Measurements from ENCODE around the gene CHGA. TPM values are rescaled to one million over a fixed set of nuclear protein-coding genes. Genes with fewer than 3 reads are reported as not detected.

Gene CHGA
- polyA plus RNA-seq, 1 experiment, result not detected

DNA sequence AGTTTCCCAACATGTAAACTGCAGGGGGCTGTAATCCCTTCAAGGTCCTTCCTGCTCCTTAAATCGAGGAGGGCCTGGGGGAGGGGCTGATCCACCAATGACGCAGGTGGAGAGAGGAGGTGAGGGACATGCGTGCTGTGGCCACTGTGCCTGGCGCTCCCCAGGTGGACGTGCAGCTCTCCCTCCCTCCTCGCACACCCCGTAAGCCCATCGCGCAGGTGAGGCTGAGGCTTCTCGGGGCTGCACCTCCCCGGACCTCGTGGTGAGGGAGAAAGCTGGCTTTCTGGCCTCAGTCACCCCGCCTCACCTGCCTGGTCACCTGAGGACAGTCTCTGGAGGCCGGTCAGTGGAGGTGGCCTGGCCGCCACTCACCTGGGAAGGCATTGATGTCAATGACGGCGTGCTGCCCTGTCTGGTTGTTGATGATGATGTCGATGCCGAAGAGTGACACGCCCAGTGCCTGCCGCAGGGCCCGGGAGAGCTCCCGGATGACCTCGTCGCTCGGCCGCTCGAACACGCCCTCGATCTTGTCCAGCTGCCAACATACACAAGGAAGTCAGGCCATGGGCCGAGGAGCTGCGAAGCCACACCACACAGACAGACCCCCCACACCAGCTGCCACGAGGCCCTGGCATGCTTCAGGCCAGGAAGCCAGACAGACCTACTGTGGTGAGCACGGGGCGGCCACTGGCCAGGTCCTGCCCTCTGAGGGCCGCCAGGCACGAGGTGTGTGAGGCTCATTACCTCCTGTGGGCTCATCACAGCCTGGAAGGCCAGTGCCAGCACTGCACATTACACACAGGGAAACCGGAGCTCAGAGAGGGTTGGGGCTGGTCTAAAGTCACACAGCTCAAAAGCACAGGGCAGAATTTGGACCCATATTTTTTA is 23.3 kb downstream of the CHGA start:
- no peak overlapping the region for H3K27ac ChIP-seq (ENCODE audit: low read depth, low read length)
- ChIA-PET POLR2A (no interaction called here), CTCF (interaction anchor here (0.5 to 1.0 kb wide), 3 partner anchors 66 to 261 kb away, joined by 3 to 4 read pairs (median 3); partner anchors contain the start of gene UBR7)
- no peak for DNase-seq (ENCODE audit: low read depth, low spot score)
- H3K4me3 ChIP-seq (ENCODE audit: low read depth, low read length), result no peak overlapping the region
- H3K9me3 ChIP-seq (ENCODE audit: control insufficient read depth, insufficient read depth, low read length), result no peaks in the 10 kb centered on the region; the same call in 1 of the 2 replicates
- TF ChIP-seq, protein P1, sequence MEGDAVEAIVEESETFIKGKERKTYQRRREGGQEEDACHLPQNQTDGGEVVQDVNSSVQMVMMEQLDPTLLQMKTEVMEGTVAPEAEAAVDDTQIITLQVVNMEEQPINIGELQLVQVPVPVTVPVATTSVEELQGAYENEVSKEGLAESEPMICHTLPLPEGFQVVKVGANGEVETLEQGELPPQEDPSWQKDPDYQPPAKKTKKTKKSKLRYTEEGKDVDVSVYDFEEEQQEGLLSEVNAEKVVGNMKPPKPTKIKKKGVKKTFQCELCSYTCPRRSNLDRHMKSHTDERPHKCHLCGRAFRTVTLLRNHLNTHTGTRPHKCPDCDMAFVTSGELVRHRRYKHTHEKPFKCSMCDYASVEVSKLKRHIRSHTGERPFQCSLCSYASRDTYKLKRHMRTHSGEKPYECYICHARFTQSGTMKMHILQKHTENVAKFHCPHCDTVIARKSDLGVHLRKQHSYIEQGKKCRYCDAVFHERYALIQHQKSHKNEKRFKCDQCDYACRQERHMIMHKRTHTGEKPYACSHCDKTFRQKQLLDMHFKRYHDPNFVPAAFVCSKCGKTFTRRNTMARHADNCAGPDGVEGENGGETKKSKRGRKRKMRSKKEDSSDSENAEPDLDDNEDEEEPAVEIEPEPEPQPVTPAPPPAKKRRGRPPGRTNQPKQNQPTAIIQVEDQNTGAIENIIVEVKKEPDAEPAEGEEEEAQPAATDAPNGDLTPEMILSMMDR (IDR thresholded peaks at IDR 0.05; ENCODE audit: low read depth, low read length), result no peak
- H3K27me3 ChIP-seq (ENCODE audit: control insufficient read depth, insufficient read depth, low read length), result no peaks in the 10 kb centered on the region

DNA sequence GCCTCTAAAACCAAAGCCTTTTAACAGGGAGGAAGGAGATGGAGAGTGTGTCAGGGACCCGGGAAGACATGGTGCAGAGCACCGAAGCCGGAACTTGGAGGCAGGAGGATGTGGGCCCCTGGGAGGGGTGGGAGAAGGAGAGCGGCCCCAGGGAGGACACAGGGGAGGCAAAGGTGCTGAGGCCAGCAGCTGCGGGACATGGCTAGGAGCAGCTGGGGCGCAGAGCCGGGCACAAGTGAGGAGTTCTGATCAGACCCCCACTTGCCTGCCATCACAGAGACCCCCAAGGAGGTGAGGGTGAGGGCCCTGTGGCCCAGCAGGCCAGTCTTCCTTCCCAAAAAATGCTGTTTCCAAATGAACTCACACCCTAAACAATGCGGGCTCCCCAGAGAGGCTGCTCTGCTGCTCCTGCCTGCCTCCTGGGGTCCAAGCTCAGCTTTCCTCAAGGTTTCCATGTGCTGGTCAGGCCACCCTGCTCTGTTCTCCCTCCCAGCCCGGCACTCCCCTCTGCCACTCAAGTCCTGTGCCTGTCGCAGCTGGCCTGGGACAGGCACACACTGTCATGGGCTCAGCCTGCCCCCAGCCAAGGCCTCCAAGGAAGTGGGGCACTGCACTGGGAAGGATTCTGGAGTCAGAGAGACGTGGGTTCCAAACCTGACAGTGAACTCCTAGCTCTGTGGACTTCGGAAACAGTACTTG is 24.0 kb downstream of the CHGA start:
- ChIA-PET POLR2A (no interaction called here), CTCF (interaction anchor here (0.7 to 1.0 kb wide), 4 partner anchors 67 to 193 kb away, joined by 3 to 5 read pairs (median 4); no protein-coding TSS in a partner anchor)
- Histone ChIP-seq H3K27ac (ENCODE audit: low read depth, low read length) (no peak overlapping the region), H3K9me3 (ENCODE audit: control insufficient read depth, insufficient read depth, low read length) (no peaks in the 10 kb centered on the region; the same call in 1 of the 2 replicates), H3K27me3 (ENCODE audit: control insufficient read depth, insufficient read depth, low read length) (no peaks in the 10 kb centered on the region), H3K4me3 (ENCODE audit: low read depth, low read length) (no peak overlapping the region)
- DNase-seq (ENCODE audit: low read depth, low spot score), result no peak
- TF ChIP-seq, protein P1 (IDR thresholded peaks at IDR 0.05; ENCODE audit: low read depth, low read length), result no peak

DNA sequence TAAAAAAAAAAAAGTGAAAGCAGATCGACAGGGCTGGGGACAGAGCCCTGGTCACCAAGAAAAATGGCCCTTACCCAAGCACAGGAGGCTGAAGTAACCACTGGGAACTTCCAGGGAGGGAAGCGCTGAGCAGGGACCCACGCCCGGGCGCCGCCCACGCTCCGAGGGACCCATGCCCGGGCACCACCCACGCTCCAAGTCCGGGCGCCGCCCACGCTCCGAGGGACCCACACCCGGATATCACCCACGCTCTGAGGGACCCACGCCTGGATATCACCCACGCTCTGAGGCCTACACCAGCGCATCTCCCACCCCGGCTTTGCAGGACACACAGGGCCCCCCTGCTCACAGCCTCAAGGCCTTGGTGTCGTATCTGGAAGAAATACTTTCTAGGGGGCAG is 25.7 kb downstream of the CHGA start:
- no peaks in the 10 kb centered on the region; the same call in 1 of the 2 replicates for H3K9me3 ChIP-seq (ENCODE audit: control insufficient read depth, insufficient read depth, low read length)
- no peaks in the 10 kb centered on the region for H3K27me3 ChIP-seq (ENCODE audit: control insufficient read depth, insufficient read depth, low read length)
- no peak for DNase-seq (ENCODE audit: low read depth, low spot score)
- CTCF ChIA-PET, result interaction anchor here (0.6 kb wide), 1 partner anchor 230 kb away, joined by 4 read pairs; no protein-coding TSS in a partner anchor
- no peak overlapping the region for H3K4me3 ChIP-seq (ENCODE audit: low read depth, low read length)
- TF ChIP-seq, protein P1 (IDR thresholded peaks at IDR 0.05; ENCODE audit: low read depth, low read length), result no peak
- POLR2A ChIA-PET, result no interaction called here
- no peak overlapping the region for H3K27ac ChIP-seq (ENCODE audit: low read depth, low read length)

DNA sequence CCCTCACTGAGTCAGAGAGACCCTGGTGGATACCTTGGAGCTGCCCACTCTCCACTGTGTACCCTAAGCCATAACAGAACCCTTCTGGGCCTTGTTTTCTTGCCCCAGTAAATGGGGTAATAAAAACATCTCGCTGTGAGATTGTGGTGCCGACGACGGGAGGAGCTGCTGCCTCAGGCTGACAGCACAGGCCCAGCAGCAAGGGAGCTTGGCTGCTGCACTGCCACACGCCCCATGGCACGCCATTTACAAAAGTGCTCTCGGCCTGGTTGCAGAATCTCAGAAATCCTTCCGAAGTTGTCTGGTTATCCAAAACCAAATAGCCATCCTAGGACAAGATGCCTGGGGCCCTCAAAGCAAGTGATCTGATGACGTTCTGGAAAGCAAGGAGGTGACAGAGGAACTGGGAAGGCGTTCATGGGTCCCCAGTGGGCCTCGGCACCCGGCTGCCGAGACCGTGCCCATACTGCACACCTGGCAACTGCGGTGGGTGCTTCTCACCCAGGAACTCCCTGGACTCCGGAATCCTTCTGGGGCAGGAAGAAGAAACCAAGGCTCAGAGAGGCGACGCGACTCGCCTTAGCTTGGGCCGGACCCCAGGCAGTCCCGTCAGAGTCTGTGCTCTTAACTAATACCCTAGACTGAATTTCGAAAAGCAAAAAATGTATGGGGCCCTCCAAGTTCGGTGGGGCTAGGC is 26.7 kb downstream of the CHGA start:
- Histone ChIP-seq H3K4me3 (ENCODE audit: low read depth, low read length) (no peak overlapping the region), H3K27me3 (ENCODE audit: control insufficient read depth, insufficient read depth, low read length) (no peaks in the 10 kb centered on the region), H3K27ac (ENCODE audit: low read depth, low read length) (no peak overlapping the region), H3K9me3 (ENCODE audit: control insufficient read depth, insufficient read depth, low read length) (no peaks in the 10 kb centered on the region; the same call in 1 of the 2 replicates)
- ChIA-PET POLR2A (no interaction called here), CTCF (interaction anchor here (0.7 to 0.8 kb wide), 2 partner anchors 165 to 257 kb away, joined by 3 read pairs; partner anchors contain the start of genes GON7 and UBR7)
- no peak for DNase-seq (ENCODE audit: low read depth, low spot score)
- TF ChIP-seq, protein P1 (IDR thresholded peaks at IDR 0.05; ENCODE audit: low read depth, low read length), result no peak

All from AG04450 (cell line).